ENCODE results near the gene ANKRD37.

DNA sequence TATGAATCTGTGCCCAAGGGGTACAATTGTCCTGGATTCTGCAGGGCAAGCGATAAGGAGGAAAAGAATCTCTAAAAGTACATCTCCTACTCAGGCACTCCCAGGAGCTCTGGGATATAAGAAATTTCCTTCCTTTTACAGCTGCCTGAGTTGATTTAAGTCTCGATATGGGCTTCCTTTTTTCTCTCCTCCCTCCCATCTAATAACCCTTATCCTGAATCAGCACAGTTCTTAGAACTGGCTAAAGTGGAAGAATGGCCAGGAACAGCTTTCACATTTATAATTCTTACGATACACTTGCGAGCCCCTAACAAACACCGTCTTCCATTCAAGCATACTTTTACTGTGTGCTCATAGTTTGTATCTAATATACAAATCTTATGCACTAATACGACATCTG, 22.1 kb upstream of the ANKRD37 start:
- TF ChIP-seq, protein P1, sequence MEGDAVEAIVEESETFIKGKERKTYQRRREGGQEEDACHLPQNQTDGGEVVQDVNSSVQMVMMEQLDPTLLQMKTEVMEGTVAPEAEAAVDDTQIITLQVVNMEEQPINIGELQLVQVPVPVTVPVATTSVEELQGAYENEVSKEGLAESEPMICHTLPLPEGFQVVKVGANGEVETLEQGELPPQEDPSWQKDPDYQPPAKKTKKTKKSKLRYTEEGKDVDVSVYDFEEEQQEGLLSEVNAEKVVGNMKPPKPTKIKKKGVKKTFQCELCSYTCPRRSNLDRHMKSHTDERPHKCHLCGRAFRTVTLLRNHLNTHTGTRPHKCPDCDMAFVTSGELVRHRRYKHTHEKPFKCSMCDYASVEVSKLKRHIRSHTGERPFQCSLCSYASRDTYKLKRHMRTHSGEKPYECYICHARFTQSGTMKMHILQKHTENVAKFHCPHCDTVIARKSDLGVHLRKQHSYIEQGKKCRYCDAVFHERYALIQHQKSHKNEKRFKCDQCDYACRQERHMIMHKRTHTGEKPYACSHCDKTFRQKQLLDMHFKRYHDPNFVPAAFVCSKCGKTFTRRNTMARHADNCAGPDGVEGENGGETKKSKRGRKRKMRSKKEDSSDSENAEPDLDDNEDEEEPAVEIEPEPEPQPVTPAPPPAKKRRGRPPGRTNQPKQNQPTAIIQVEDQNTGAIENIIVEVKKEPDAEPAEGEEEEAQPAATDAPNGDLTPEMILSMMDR (IDR thresholded peaks at IDR 0.05), result no peak
- TF ChIP-seq POLR2AphosphoS5 (IDR thresholded peaks at IDR 0.05) (no peak), EP300 (IDR thresholded peaks at IDR 0.05) (no peak), POLR2A (IDR thresholded peaks at IDR 0.05) (no peak)
